Measurements from ENCODE around the gene SPC25.
A peak's percentile ranks its signal among the peaks of the same experiment; 100 is the strongest.

SPC25 gene

DNA sequence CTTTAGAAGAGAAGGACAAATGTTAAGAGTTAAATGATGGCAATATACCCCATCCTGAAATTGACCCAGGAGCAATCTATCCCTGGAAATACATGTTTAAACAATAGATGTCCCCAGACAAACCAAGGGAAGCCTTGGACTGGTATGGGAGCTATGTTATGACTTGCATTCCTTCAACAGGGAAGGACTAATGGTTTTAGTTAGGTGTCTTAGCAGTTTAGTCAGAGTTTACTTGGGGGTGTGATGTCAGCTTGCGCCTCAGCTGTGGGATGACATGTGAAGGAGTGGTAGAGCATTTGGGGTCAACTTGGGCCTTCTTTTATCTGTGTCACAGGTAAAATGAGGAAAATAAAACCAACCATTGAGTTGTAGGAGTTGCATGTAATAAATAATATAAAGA, 36.8 kb downstream of the SPC25 start:
- TF ChIP-seq, protein P1, sequence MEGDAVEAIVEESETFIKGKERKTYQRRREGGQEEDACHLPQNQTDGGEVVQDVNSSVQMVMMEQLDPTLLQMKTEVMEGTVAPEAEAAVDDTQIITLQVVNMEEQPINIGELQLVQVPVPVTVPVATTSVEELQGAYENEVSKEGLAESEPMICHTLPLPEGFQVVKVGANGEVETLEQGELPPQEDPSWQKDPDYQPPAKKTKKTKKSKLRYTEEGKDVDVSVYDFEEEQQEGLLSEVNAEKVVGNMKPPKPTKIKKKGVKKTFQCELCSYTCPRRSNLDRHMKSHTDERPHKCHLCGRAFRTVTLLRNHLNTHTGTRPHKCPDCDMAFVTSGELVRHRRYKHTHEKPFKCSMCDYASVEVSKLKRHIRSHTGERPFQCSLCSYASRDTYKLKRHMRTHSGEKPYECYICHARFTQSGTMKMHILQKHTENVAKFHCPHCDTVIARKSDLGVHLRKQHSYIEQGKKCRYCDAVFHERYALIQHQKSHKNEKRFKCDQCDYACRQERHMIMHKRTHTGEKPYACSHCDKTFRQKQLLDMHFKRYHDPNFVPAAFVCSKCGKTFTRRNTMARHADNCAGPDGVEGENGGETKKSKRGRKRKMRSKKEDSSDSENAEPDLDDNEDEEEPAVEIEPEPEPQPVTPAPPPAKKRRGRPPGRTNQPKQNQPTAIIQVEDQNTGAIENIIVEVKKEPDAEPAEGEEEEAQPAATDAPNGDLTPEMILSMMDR (IDR thresholded peaks at IDR 0.05; ENCODE audit: low read depth, low read length) = no peak
- no peak for DNase-seq (ENCODE audit: extremely low read depth, low read depth)

DNA sequence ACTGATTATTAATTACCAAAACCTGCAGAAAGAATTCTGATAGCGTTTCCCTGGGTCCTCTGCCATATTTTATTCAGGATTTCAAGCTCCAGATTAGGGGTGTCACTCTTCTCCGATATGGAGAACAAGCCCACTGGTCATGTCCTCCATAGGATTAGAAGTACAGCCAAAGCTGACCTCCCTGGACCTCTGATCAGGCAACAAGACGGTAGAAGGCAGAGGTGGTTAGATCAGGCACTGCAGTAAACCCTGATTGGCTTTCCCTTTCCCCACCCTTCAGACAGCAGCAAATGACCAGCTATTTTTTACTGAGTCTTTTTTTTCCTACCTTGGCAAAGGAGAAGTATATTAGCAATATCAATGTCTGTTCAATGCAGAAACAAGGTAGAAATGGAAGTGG, 37.7 kb downstream of the SPC25 start:
- DNase-seq (ENCODE audit: extremely low read depth, low read depth) = no peak

DNA sequence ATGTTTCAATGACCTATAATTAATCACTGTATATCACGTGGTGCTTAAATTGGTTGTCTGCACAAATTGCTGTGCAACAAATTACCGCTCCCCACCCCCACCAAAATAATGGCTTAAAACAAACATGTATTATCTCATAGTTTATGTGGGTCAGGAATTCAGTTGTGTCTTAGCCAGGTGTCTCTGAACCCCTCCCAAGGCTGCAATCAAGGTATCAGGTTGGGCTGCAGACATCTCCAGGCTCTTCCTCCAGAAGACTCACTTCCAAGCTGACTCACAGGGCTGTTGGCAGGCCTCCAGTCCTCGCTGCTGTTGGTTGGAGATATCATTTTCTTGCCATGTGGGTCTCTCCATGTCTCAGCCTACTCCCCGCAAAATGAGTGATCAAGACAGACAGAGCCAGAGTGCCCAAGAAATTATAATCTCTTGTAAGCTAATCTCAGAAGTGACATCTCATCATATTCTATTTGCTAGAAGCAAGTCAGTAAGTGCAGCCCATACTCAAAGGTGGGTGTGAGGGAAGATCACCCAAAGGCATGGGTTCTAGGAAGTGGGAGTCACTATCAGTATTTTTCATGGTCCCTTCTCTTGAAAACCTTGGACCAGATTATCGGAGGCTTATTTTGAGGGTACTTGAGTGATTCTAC, 38.4 kb downstream of the SPC25 start:
- TF ChIP-seq, protein P1 (IDR thresholded peaks at IDR 0.05; ENCODE audit: low read depth, low read length) = no peak
- peak; percentile 18 for DNase-seq (ENCODE audit: extremely low read depth, low read depth)

More for the DNA sequence above, 37.7 kb downstream of the SPC25 start:
- TF ChIP-seq, protein P1 (IDR thresholded peaks at IDR 0.05; ENCODE audit: low read depth, low read length) = no peak

DNA sequence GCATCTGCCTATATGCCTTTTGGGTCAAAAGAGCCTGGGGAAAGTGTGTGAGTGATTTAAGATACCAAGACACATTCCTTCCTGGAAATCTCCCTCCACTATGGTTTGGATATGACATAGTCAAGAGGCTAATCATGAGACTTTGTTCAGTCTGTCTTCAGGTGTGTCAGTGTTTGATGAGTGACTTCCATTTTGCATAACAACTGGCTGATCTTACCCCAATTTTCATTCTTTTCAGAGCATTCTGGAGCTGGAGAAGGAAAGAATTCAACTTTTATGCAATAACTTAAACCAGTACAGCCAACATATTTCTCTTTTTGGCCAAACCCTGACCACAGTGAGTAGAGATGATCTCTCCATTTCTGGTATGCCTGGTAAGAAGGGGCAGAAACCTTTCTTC, 39.4 kb downstream of the SPC25 start:
- no peak for DNase-seq (ENCODE audit: extremely low read depth, low read depth)
- TF ChIP-seq, protein P1 (IDR thresholded peaks at IDR 0.05; ENCODE audit: low read depth, low read length) = no peak

DNA sequence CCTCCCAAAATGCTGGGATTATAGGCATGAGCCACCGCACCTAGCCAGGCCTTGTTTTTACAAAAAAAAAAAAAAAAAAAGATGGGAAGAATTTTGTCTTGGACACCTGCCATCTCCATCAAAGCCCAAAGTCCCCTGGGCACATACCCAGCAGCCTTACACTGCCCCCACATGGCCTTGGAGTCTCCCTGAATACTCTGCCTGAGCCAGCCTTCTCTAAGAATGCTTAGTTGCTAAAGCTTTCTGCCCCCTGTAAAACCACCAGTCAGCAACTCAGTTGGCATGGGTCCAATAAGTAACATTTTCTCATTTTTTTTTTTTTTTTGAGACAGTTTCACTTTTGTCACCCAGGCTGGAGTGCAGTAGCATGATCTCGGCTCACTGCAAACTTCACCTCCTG, 40.6 kb downstream of the SPC25 start:
- no peak for DNase-seq (ENCODE audit: extremely low read depth, low read depth)
- TF ChIP-seq, protein P1 (IDR thresholded peaks at IDR 0.05; ENCODE audit: low read depth, low read length) = no peak; the same call in 1 of the 2 replicates

DNA sequence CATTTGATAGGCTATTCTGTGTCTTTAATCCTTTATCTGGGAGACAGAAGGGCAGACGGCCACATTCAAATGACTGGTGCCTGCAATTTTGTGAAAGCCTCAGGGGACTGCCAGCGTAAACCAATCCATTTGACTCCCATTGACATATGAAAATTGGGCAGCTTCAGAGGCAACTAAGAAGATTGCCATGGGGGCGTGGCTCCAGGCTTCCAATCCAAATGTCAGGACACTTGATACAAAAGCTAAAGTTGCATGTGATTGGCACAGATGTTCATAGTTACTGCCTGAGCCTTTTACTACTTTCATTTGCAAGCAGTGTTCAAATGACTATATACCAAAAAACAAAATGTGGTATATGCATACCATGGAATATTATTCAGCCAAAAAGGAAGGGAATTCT, 42.0 kb downstream of the SPC25 start:
- TF ChIP-seq, protein P1 (IDR thresholded peaks at IDR 0.05; ENCODE audit: low read depth, low read length) = no peak
- DNase-seq (ENCODE audit: extremely low read depth, low read depth) = no peak

DNA sequence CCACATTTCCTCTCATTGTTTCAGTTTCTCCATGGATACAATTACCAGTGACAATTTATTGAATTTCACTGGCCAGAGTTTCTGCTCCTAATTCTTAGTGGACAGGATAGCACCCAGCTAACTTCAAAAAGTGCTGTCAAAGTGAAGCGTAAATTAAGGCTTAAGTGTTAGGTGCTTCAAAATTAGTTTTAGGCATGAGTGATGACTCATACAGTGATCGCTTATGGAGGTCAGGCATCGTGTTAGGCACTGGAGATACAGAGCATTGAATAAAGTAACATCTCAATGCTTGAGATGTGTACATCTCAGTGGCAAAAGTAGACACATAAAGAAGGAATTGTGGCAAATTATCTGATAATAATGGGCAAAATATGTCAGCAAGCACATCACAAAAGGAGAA, 47.0 kb downstream of the SPC25 start:
- TF ChIP-seq, protein P1 (IDR thresholded peaks at IDR 0.05; ENCODE audit: low read depth, low read length) = no peak

More for the DNA sequence above, 47.0 kb downstream of the SPC25 start:
- DNase-seq (ENCODE audit: extremely low read depth, low read depth) = no peak
